ENCODE measurements around the gene PCNA. TPM values are rescaled to one million over a fixed set of nuclear protein-coding genes. Genes with fewer than 3 reads are reported as not detected.
A peak's percentile ranks its signal among the peaks of the same experiment; 100 is the strongest.

PCNA gene
- total RNA-seq, 1 donor from 2014 or later, result 65.6 TPM

- Mint-ChIP-seq H3K4me1 (ENCODE audit: unreplicated experiment) (peaks cover 29% of the 10 kb centered on the region), H3K27ac (ENCODE audit: unreplicated experiment) (peak overlapping the region; percentile 96), H3K27me3 (ENCODE audit: unreplicated experiment) (no peaks in the 10 kb centered on the region), H3K9me3 (ENCODE audit: unreplicated experiment) (no peaks in the 10 kb centered on the region), H3K4me3 (ENCODE audit: unreplicated experiment) (peak overlapping the region; percentile 89), H3K36me3 (ENCODE audit: unreplicated experiment) (peaks cover 17% of the 10 kb centered on the region)
- no peak for TF ChIP-seq CTCF (IDR thresholded peaks at IDR 0.05)
- no peak for DNase-seq (ENCODE audit: extremely low spot score, unreplicated experiment)
Observed at GRCh38 chr20:5120185-5120476, 373 bp upstream of the PCNA start.

- peak overlapping the region; percentile 89 for H3K4me3 Mint-ChIP-seq (ENCODE audit: unreplicated experiment)
- TF ChIP-seq CTCF (IDR thresholded peaks at IDR 0.05), result no peak
- H3K9me3 Mint-ChIP-seq (ENCODE audit: unreplicated experiment), result no peaks in the 10 kb centered on the region
- DNase-seq (ENCODE audit: extremely low spot score, unreplicated experiment), result no peak
- peaks cover 26% of the 10 kb centered on the region for H3K36me3 Mint-ChIP-seq (ENCODE audit: unreplicated experiment)
- peak overlapping the region; percentile 52 for H3K27ac Mint-ChIP-seq (ENCODE audit: unreplicated experiment)
- peaks cover 32% of the 10 kb centered on the region for H3K4me1 Mint-ChIP-seq (ENCODE audit: unreplicated experiment)
- no peaks in the 10 kb centered on the region for H3K27me3 Mint-ChIP-seq (ENCODE audit: unreplicated experiment)
Observed at GRCh38 chr20:5119143-5119434, 669 bp downstream of the PCNA start.

- Mint-ChIP-seq H3K27me3 (ENCODE audit: unreplicated experiment) (no peaks in the 10 kb centered on the region), H3K9me3 (ENCODE audit: unreplicated experiment) (no peaks in the 10 kb centered on the region), H3K4me3 (ENCODE audit: unreplicated experiment) (peak overlapping the region; percentile 89), H3K27ac (ENCODE audit: unreplicated experiment) (peak overlapping the region; percentile 52), H3K4me1 (ENCODE audit: unreplicated experiment) (peaks cover 36% of the 10 kb centered on the region), H3K36me3 (ENCODE audit: unreplicated experiment) (peaks cover 26% of the 10 kb centered on the region)
- DNase-seq (ENCODE audit: extremely low spot score, unreplicated experiment), result peak; percentile 30
- no peak for TF ChIP-seq CTCF (IDR thresholded peaks at IDR 0.05)
Observed at GRCh38 chr20:5118220-5119142, 1.3 kb downstream of the PCNA start.

GRCh38 chr20:5116875-5117274 is 2.9 kb downstream of the PCNA start:
- H3K27ac Mint-ChIP-seq (ENCODE audit: unreplicated experiment), result no peak overlapping the region
- H3K36me3 Mint-ChIP-seq (ENCODE audit: unreplicated experiment), result peaks cover 26% of the 10 kb centered on the region
- H3K9me3 Mint-ChIP-seq (ENCODE audit: unreplicated experiment), result no peaks in the 10 kb centered on the region
- H3K4me3 Mint-ChIP-seq (ENCODE audit: unreplicated experiment), result no peak overlapping the region
- TF ChIP-seq CTCF (IDR thresholded peaks at IDR 0.05), result no peak
- H3K4me1 Mint-ChIP-seq (ENCODE audit: unreplicated experiment), result peaks cover 45% of the 10 kb centered on the region
- no peak for DNase-seq (ENCODE audit: extremely low spot score, unreplicated experiment)
- H3K27me3 Mint-ChIP-seq (ENCODE audit: unreplicated experiment), result no peaks in the 10 kb centered on the region

- no peak for TF ChIP-seq CTCF (IDR thresholded peaks at IDR 0.05)
- Mint-ChIP-seq H3K27me3 (ENCODE audit: unreplicated experiment) (no peaks in the 10 kb centered on the region), H3K4me3 (ENCODE audit: unreplicated experiment) (no peak overlapping the region), H3K36me3 (ENCODE audit: unreplicated experiment) (peaks cover 26% of the 10 kb centered on the region), H3K4me1 (ENCODE audit: unreplicated experiment) (peaks cover 34% of the 10 kb centered on the region), H3K9me3 (ENCODE audit: unreplicated experiment) (no peaks in the 10 kb centered on the region), H3K27ac (ENCODE audit: unreplicated experiment) (peak overlapping the region; percentile 53)
- no peak for DNase-seq (ENCODE audit: extremely low spot score, unreplicated experiment)
Observed at GRCh38 chr20:5114403-5114802, 5.4 kb downstream of the PCNA start.

Measured in osteocyte (in vitro differentiated cells).